ENCODE data around the gene DNAH17. TPM values are rescaled to one million over a fixed set of nuclear protein-coding genes. Genes with fewer than 3 reads are reported as not detected.

DNAH17 gene
- total RNA-seq, 2 donors from 2014 or later: 0.87 to 6.9 TPM

GRCh38 chr17:78460176-78460675 lies 117.0 kb downstream of the DNAH17 start:
- H3K4me3 ChIP-seq: no peak overlapping the region

DNA sequence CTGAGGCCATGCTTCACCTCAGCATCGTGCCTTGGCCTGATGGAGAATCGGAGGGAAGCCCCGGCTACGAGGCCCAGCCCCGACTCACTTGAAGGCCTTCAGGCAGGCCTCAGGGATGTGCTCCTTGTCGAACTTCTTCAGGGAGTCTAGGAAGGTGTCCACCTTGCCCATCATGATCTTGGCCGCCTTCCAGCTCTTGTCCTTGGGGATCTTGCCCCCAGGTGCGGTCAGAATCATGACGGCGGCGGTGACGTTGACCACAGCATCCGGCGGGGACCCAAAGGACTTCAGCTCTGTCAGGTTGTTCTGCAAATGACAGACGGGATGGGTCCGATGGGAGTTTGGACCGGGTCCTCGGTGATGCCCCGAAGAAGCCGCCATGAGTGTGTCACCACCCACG lies 117.5 kb downstream of the DNAH17 start:
- TF ChIP-seq POLR2AphosphoS5 (IDR thresholded peaks at IDR 0.05) (no peak), POLR2A (IDR thresholded peaks at IDR 0.05) (no peak), CTCF (IDR thresholded peaks at IDR 0.05) (no peak)
- intact Hi-C loops (cut with DNase I): no loop called here
- H3K27me3 ChIP-seq (replicated peaks; ENCODE audit: insufficient read depth): no peaks in the 10 kb centered on the region
- H3K9me3 ChIP-seq: no peaks in the 10 kb centered on the region
- WGBS: 93% methylated on average over 21 of the region's 21 CpGs
- DNase-seq (ENCODE audit: low spot score): no peak
- no peaks in the 10 kb centered on the region for H3K36me3 ChIP-seq
- H3K27ac ChIP-seq: no peak overlapping the region
- no peaks in the 10 kb centered on the region for H3K4me1 ChIP-seq (replicated peaks)
- H3K4me3 ChIP-seq: no peak overlapping the region

More at GRCh38 chr17:78460176-78460675, 117.0 kb downstream of the DNAH17 start:
- no peak for DNase-seq (ENCODE audit: low spot score)
- Histone ChIP-seq H3K36me3 (no peaks in the 10 kb centered on the region), H3K4me1 (replicated peaks) (no peaks in the 10 kb centered on the region), H3K27ac (no peak overlapping the region), H3K9me3 (no peaks in the 10 kb centered on the region), H3K27me3 (replicated peaks; ENCODE audit: insufficient read depth) (no peaks in the 10 kb centered on the region)
- intact Hi-C loops (cut with DNase I): no loop called here
- TF ChIP-seq POLR2AphosphoS5 (IDR thresholded peaks at IDR 0.05): no peak
- no peak for TF ChIP-seq CTCF (IDR thresholded peaks at IDR 0.05)
- no peak for TF ChIP-seq POLR2A (IDR thresholded peaks at IDR 0.05)
- WGBS: 77% methylated on average over 10 of the region's 11 CpGs

DNA sequence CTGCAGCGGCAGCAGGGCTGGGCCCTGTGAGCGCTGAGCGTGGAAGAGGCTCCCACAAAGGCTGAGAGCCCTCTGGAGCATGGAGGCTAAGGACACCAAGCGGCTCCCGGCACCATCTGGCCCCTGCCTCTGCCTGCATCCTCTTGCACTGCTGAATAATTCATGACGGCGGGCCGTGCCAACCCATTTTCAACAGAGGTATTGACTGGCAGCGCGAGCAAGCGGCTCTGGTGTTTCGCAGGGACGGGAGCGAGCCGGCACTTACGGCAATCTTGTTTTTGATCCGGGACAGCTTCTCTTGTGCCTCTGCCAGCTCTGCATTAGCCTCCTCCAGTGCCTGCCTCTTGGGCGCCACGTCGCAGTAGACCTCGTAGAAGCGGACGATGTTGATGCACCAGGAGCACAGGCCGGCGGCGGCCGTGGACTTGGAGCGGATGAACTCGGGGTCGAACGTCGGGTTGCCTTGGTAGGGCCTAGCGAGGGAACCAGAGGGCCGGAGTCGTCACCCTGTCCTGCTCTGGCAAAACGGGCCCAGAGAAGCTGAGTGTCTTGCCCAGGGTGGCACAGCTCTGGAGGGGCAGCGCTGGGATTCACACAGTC lies 118.4 kb downstream of the DNAH17 start:
- no peak for DNase-seq (ENCODE audit: low spot score)
- 90% methylated on average over 37 of the region's 37 CpGs for WGBS
- H3K27me3 ChIP-seq (replicated peaks; ENCODE audit: insufficient read depth): no peaks in the 10 kb centered on the region

GRCh38 chr17:78458091-78458490 lies 119.1 kb downstream of the DNAH17 start:
- intact Hi-C loops (cut with DNase I): no loop called here
- TF ChIP-seq POLR2AphosphoS5 (IDR thresholded peaks at IDR 0.05) (no peak), POLR2A (IDR thresholded peaks at IDR 0.05) (no peak), CTCF (IDR thresholded peaks at IDR 0.05) (no peak)
- Histone ChIP-seq H3K36me3 (no peaks in the 10 kb centered on the region), H3K4me1 (replicated peaks) (no peaks in the 10 kb centered on the region), H3K27me3 (replicated peaks; ENCODE audit: insufficient read depth) (no peaks in the 10 kb centered on the region), H3K4me3 (no peak overlapping the region), H3K27ac (no peak overlapping the region), H3K9me3 (no peaks in the 10 kb centered on the region)
- 93% methylated on average over 10 of the region's 10 CpGs for WGBS
- DNase-seq (ENCODE audit: low spot score): no peak

More for the DNA sequence above, 118.4 kb downstream of the DNAH17 start:
- intact Hi-C loops (cut with DNase I): no loop called here
- Histone ChIP-seq H3K27ac (no peak overlapping the region), H3K4me3 (no peak overlapping the region), H3K4me1 (replicated peaks) (no peaks in the 10 kb centered on the region), H3K9me3 (no peaks in the 10 kb centered on the region), H3K36me3 (no peaks in the 10 kb centered on the region)
- TF ChIP-seq POLR2AphosphoS5 (IDR thresholded peaks at IDR 0.05) (no peak), CTCF (IDR thresholded peaks at IDR 0.05) (no peak)

DNA sequence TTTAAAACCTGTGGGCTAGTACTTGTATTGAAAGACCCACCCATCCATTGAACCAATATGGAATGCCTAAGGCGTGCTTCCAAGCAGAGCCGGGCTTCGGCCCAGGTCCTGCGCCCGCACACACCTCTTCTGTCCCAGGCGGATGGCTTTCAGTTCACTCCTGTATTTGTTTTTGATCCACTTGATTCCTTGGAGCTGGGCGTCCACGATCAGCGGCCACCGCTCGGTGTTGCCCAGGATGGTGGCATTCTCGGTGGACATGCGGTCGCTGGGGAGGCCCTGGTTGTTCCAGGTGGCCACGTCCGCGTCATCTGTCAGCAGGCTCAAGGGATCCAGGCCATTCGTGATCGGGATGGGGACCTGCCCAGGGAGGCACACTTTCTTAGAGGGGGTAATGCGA lies 122.8 kb downstream of the DNAH17 start:
- Histone ChIP-seq H3K4me1 (replicated peaks) (no peaks in the 10 kb centered on the region), H3K36me3 (no peaks in the 10 kb centered on the region), H3K4me3 (no peak overlapping the region), H3K27me3 (replicated peaks; ENCODE audit: insufficient read depth) (no peaks in the 10 kb centered on the region), H3K27ac (no peak overlapping the region), H3K9me3 (no peaks in the 10 kb centered on the region)
- intact Hi-C loops (cut with DNase I): no loop called here
- WGBS: 91% methylated on average over 20 of the region's 20 CpGs
- DNase-seq (ENCODE audit: low spot score): no peak
- TF ChIP-seq CTCF (IDR thresholded peaks at IDR 0.05) (no peak), POLR2A (IDR thresholded peaks at IDR 0.05) (no peak)
